ENCODE results near the gene CRYM.
"Not testable (repeated sequence)": the region's sequence is repeated elsewhere in the genome, so short reads cannot be mapped to it uniquely, and the experiment has no call there.

CRYM gene

GRCh38 chr16:21277927-21278706, at the start of gene CRYM:
CRYM (minus strand) TSS chr16:21278290; CDS start chr16:21278251, 39 bp downstream.
- no peak for DNase-seq

- no peak for DNase-seq
These were observed 49.0 kb upstream of the CRYM start for GRCh38 chr16:21327046-21327445.

- no peak for DNase-seq
These were observed 48.4 kb upstream of the CRYM start for GRCh38 chr16:21326459-21326858.

GRCh38 chr16:21324267-21324666, 46.2 kb upstream of the CRYM start:
- DNase-seq = no peak

- not testable (repeated sequence) for DNase-seq
These were observed 44.2 kb upstream of the CRYM start for GRCh38 chr16:21322251-21322650.

- DNase-seq = no peak
These were observed 43.6 kb upstream of the CRYM start for GRCh38 chr16:21321736-21322135.

GRCh38 chr16:21314339-21314738, 36.2 kb upstream of the CRYM start:
- no peak for DNase-seq

- DNase-seq = not testable (repeated sequence)
These were observed 34.8 kb upstream of the CRYM start for GRCh38 chr16:21312863-21313372.

- not testable (repeated sequence) for DNase-seq
These were observed 34.0 kb upstream of the CRYM start for GRCh38 chr16:21312046-21312445.

GRCh38 chr16:21306712-21307111, 28.6 kb upstream of the CRYM start:
- not testable (repeated sequence) for DNase-seq

- no peak for DNase-seq
These were observed 24.9 kb upstream of the CRYM start for GRCh38 chr16:21302898-21303528.

GRCh38 chr16:21302454-21302853, 24.4 kb upstream of the CRYM start:
- no peak for DNase-seq

GRCh38 chr16:21301895-21302291, 23.8 kb upstream of the CRYM start:
- DNase-seq = no peak

- peak; percentile 52 for DNase-seq
These were observed 23.2 kb upstream of the CRYM start for GRCh38 chr16:21301168-21301894.

GRCh38 chr16:21300309-21301167, 22.4 kb upstream of the CRYM start:
- DNase-seq = peak; percentile 99

GRCh38 chr16:21289789-21290188, 11.7 kb upstream of the CRYM start:
- not testable (repeated sequence) for DNase-seq

GRCh38 chr16:21285314-21285713, 7.2 kb upstream of the CRYM start:
- DNase-seq = no peak

GRCh38 chr16:21284414-21284813, 6.3 kb upstream of the CRYM start:
- no peak for DNase-seq

- no peak for DNase-seq
These were observed 5.6 kb upstream of the CRYM start for GRCh38 chr16:21283521-21284289.

GRCh38 chr16:21281698-21282389, 3.8 kb upstream of the CRYM start:
- DNase-seq = no peak

GRCh38 chr16:21279501-21279900, 1.4 kb upstream of the CRYM start:
- no peak for DNase-seq
